SK-N-SH treated with all-trans-retinoic acid at 6 μM for 48 hours (cell line): Measurements from ENCODE around the gene GNAQ.
A peak's percentile ranks its signal among the peaks of the same experiment; 100 is the strongest.

ENCODE experiments used
- ATAC-seq: fragments of 200-7000 bp; cut with Tn5 transposase; 3 replicates; pipeline ENCODE4 v1.9.1; 2020; ENCODE audit warnings: mild to moderate bottlenecking, moderate library complexity
- ARNTL ChIP-seq: fragments of 450-650 bp; formaldehyde crosslinking; IDR thresholded peaks from 2 replicates; pipeline ENCODE4 v1.5.0; 2020; ENCODE audit warnings: low read depth, mild to moderate bottlenecking, moderate library complexity, borderline replicate concordance
- BACH2 ChIP-seq: fragments of 250-450 bp; sonication (Bioruptor Pico); IDR thresholded peaks from 2 replicates; pipeline ENCODE4 v1.9.0; 2021; ENCODE audit warnings: mild to moderate bottlenecking, borderline replicate concordance
- CSDC2 ChIP-seq: fragments of 250-450 bp; sonication (Bioruptor Pico); IDR thresholded peaks from 2 replicates; pipeline ENCODE4 v1.5.0; 2020; ENCODE audit warnings: mild to moderate bottlenecking, moderate library complexity
- ESRRG ChIP-seq: fragments of 250-450 bp; sonication (Bioruptor Pico); IDR thresholded peaks from 2 replicates; pipeline ENCODE4 v1.6.1; 2021; ENCODE audit warnings: mild to moderate bottlenecking
- GLIS3 ChIP-seq: fragments of 250-450 bp; sonication (Bioruptor Pico); IDR thresholded peaks from 2 replicates; pipeline ENCODE4 v1.5.0; 2020; ENCODE audit warnings: mild to moderate bottlenecking, moderate library complexity
- ISL1 ChIP-seq: fragments of 250-450 bp; sonication (Bioruptor Pico); IDR thresholded peaks from 2 replicates; pipeline ENCODE4 v2.1.2; 2022; ENCODE audit warnings: mild to moderate bottlenecking, moderate library complexity
- OSR1 ChIP-seq: fragments of 250-450 bp; sonication (Bioruptor Pico); IDR thresholded peaks from 2 replicates; pipeline ENCODE4 v1.8.0; 2022; ENCODE audit warnings: moderate library complexity, mild to moderate bottlenecking, inconsistent platforms
- PATZ1 ChIP-seq: fragments of 250-450 bp; sonication (Bioruptor Pico); IDR thresholded peaks from 2 replicates; pipeline ENCODE4 v1.8.0; 2020; ENCODE audit warnings: mild to moderate bottlenecking, moderate library complexity, borderline replicate concordance
- POU6F1 ChIP-seq: fragments of 250-450 bp; sonication (Bioruptor Pico); IDR thresholded peaks from 2 replicates; pipeline ENCODE4 v1.8.0; 2021; ENCODE audit warnings: low read depth, mild to moderate bottlenecking, moderate library complexity, borderline replicate concordance
- PPARA ChIP-seq: fragments of 250-450 bp; sonication (Bioruptor Pico); IDR thresholded peaks from 2 replicates; pipeline ENCODE4 v1.5.0; 2020; ENCODE audit warnings: mild to moderate bottlenecking, borderline replicate concordance
- RARB ChIP-seq: fragments of 250-450 bp; sonication (Bioruptor Pico); IDR thresholded peaks from 2 replicates; pipeline ENCODE4 v1.8.0; 2021; ENCODE audit warnings: mild to moderate bottlenecking, moderate library complexity
- SNAI2 ChIP-seq: fragments of 250-450 bp; sonication (Bioruptor Pico); IDR thresholded peaks from 2 replicates; pipeline ENCODE4 v1.5.0; 2020; ENCODE audit warnings: mild to moderate bottlenecking, moderate library complexity
- TSHZ2 ChIP-seq: fragments of 250-450 bp; sonication (Bioruptor Pico); IDR thresholded peaks from 2 replicates; pipeline ENCODE4 v1.5.0; 2020; ENCODE audit warnings: mild to moderate bottlenecking, moderate library complexity
- ZC3H10 ChIP-seq: fragments of 250-450 bp; sonication (Bioruptor Pico); IDR thresholded peaks from 2 replicates; pipeline ENCODE4 v1.5.1; 2021; ENCODE audit warnings: mild to moderate bottlenecking, moderate library complexity
- ZFP3 ChIP-seq: fragments of 250-450 bp; sonication (Bioruptor Pico); IDR thresholded peaks from 2 replicates; pipeline ENCODE4 v1.5.0; 2020; ENCODE audit warnings: mild to moderate bottlenecking, moderate library complexity
- ZFP30 ChIP-seq: fragments of 450-650 bp; formaldehyde crosslinking; IDR thresholded peaks from 2 replicates; pipeline ENCODE4 v1.5.0; 2022; ENCODE audit warnings: mild to moderate bottlenecking, moderate library complexity
- ZNF565 ChIP-seq: fragments of 450-650 bp; formaldehyde crosslinking; conservative IDR thresholded peaks from 2 replicates; pipeline ENCODE4 v1.5.0; 2020; ENCODE audit warnings: low read depth, mild to moderate bottlenecking, moderate library complexity
- ZNF70 ChIP-seq: fragments of 450-650 bp; formaldehyde crosslinking; IDR thresholded peaks from 2 replicates; pipeline ENCODE4 v1.5.0; 2020; ENCODE audit warnings: mild to moderate bottlenecking, moderate library complexity
- TF ChIP-seq, protein P1 (sequence below): fragments of 250-450 bp; sonication (Bioruptor Pico); IDR thresholded peaks from 2 replicates; pipeline ENCODE4 v1.5.1; 2020; ENCODE audit warnings: low read depth, mild to moderate bottlenecking, moderate library complexity

The GNAQ gene

DNA sequence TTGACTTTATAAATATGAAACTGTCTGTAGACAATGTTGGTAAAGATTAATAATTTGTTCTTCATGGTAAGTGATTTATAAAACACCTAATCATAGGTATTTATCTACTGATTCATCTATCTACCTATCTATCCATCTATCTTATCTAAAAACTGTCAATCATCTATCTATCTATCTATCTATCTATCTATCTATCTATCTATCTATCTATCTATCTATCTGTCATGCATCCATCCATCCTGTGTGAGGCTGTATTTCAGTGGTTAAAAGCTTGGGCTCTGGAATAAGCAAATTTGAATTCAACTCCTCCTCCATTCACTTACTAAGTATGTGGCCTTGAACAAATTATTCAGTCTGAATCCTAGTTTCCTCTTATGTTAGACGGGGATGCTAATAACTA lies 221.6 kb downstream of the GNAQ start (continued):
- TF ChIP-seq PATZ1 (CRISPR knock-in tag) (no peak), SNAI2 (CRISPR knock-in tag) (no peak), BACH2 (CRISPR knock-in tag) (no peak), ZFP30 (no peak), ZNF70 (CRISPR knock-in tag) (no peak), ISL1 (CRISPR knock-in tag) (no peak)

GRCh38 chr9:77809552-77809951 lies 222.1 kb downstream of the GNAQ start:
- TF ChIP-seq ZC3H10 (no peak), ZNF70 (CRISPR knock-in tag) (no peak), ISL1 (CRISPR knock-in tag) (peak; percentile 84)
- TF ChIP-seq, all 23 proteins: peak for 1
- peak; percentile 29; the same call in 1 of the 3 replicates for ATAC-seq

- no peak for ATAC-seq
- TF ChIP-seq GLIS3, result no peak
- no peak for TF ChIP-seq BACH2 (CRISPR knock-in tag)
- TF ChIP-seq ARNTL (CRISPR knock-in tag), result no peak
- TF ChIP-seq RARB, result no peak
- TF ChIP-seq PPARA (CRISPR knock-in tag), result no peak
- no peak for TF ChIP-seq ESRRG (CRISPR knock-in tag)
- no peak for TF ChIP-seq ISL1 (CRISPR knock-in tag)
- TF ChIP-seq TSHZ2 (CRISPR knock-in tag), result no peak
- no peak for TF ChIP-seq POU6F1 (CRISPR knock-in tag)
- no peak for TF ChIP-seq CSDC2
- no peak for TF ChIP-seq OSR1
- TF ChIP-seq PATZ1 (CRISPR knock-in tag), result no peak
- no peak for TF ChIP-seq ZNF70 (CRISPR knock-in tag)
These were observed 222.9 kb downstream of the GNAQ start for GRCh38 chr9:77808751-77809081.

- no peak for TF ChIP-seq OSR1
- no peak for TF ChIP-seq ZFP30
- no peak for TF ChIP-seq POU6F1 (CRISPR knock-in tag)
- TF ChIP-seq RARB, result no peak
- no peak for TF ChIP-seq ZNF565 (CRISPR knock-in tag)
- TF ChIP-seq ZNF70 (CRISPR knock-in tag), result no peak
- TF ChIP-seq, protein P1, sequence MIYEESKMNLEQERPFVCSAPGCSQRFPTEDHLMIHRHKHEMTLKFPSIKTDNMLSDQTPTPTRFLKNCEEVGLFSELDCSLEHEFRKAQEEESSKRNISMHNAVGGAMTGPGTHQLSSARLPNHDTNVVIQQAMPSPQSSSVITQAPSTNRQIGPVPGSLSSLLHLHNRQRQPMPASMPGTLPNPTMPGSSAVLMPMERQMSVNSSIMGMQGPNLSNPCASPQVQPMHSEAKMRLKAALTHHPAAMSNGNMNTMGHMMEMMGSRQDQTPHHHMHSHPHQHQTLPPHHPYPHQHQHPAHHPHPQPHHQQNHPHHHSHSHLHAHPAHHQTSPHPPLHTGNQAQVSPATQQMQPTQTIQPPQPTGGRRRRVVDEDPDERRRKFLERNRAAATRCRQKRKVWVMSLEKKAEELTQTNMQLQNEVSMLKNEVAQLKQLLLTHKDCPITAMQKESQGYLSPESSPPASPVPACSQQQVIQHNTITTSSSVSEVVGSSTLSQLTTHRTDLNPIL (CRISPR knock-in tag), result no peak
- TF ChIP-seq ZFP3 (CRISPR knock-in tag), result no peak
- TF ChIP-seq ISL1 (CRISPR knock-in tag), result no peak
- no peak for TF ChIP-seq CSDC2
These were observed 223.5 kb downstream of the GNAQ start for GRCh38 chr9:77807846-77808750.

More at GRCh38 chr9:77807846-77808750, 223.5 kb downstream of the GNAQ start:
- no peak for ATAC-seq
